Stimulated activated memory B cell treated with anti-CD40 and anti-IgM and Interleukin-4, amounts not matched to agents 10 μg/mL and 1 μg/mL and 100 μg/mL, for 72 hours (primary cell): ENCODE data around the gene TMEM213.

Source experiments
- ATAC-seq: fragments of 150-1000 bp; cut with Tn5 transposase; 2 replicates; pipeline ENCODE4 v1.10.0; 2021
- H3K27ac Mint-ChIP-seq: one replicate; pipeline ENCODE4 v1.8.0; 2022; ENCODE audit warnings: mild to moderate bottlenecking, mixed read lengths
- H3K27me3 Mint-ChIP-seq: one replicate; pipeline ENCODE4 v1.8.0; 2022; ENCODE audit warnings: mixed read lengths
- H3K36me3 Mint-ChIP-seq: one replicate; pipeline ENCODE4 v1.8.0; 2022; ENCODE audit warnings: mixed read lengths
- H3K4me1 Mint-ChIP-seq: one replicate; pipeline ENCODE4 v1.8.0; 2022; ENCODE audit warnings: mixed read lengths
- H3K4me3 Mint-ChIP-seq: one replicate; pipeline ENCODE4 v1.8.0; 2022; ENCODE audit warnings: mild to moderate bottlenecking, moderate library complexity, mixed read lengths
- H3K9me3 Mint-ChIP-seq: one replicate; pipeline ENCODE4 v1.8.0; 2022; ENCODE audit warnings: mixed read lengths

Gene TMEM213

DNA sequence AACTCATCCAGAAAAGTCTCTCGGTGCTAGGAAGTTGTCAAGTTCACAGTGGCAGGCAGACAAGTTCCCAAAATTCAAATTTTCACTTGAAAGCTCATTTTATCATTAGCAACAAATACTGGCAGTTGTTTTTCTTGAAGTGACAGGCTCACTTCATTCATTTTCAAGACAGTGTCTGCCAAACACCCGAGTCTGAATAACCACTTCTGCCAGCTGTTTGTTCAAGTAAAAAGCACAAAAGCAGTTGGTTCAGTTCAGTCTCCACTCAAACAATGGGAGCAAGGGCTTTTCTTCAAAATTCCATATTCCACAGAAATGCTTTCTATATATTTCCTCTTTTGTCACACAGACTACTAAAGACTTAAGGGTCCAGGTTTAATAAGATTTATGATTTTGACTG is 47.9 kb downstream of the TMEM213 start:
- Mint-ChIP-seq H3K36me3 (peaks cover 5% of the 10 kb centered on the region), H3K4me3 (no peak overlapping the region), H3K27ac (no peak overlapping the region), H3K4me1 (no peaks in the 10 kb centered on the region), H3K27me3 (peaks cover 3% of the 10 kb centered on the region), H3K9me3 (peaks cover 3% of the 10 kb centered on the region)
- ATAC-seq, result no peak

DNA sequence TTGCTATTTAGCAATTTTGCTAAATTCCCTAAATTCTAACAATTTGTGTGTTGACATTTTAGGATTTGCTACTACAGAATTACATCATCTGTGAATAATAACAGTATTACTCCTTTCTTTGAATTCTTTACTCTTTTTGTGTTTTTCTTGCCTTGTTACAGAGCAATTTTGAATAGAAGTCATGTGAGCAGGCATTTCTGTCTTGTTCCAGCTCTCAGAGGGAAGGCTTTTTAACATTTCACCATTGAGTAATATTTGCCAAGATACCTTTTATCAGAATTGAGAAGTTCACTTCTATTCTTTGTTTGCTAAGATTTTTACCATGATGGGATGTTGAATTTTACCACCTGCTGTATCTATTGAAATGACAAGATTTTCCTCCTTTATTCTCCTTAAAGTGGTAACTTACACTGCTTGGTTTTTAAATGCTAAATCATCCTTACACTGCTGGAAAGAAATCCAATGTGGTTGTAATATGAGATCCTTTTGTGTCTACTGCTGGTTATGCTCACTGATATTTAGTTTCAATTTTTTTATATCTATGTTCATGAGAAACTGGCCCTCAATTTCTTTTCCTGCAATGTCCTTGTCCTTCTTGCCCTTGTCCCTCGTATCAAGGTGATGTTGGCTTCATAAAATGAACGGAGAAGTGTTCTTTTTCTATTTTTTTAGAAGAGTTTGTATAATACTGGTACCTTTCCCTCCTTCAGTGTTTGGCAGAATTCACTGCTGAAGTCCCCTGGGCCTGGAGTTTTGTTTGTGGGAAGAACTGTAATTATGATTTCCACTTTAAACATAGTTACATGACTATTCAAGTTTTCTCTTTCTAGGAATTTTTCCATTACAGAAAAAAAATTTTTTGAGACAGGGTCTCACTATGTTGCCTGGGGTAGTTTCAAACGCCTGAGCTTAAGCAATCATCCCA is 50.5 kb downstream of the TMEM213 start:
- Mint-ChIP-seq H3K4me1 (no peaks in the 10 kb centered on the region), H3K27ac (no peak overlapping the region), H3K4me3 (no peak overlapping the region), H3K9me3 (peaks cover 3% of the 10 kb centered on the region), H3K36me3 (peaks cover 5% of the 10 kb centered on the region), H3K27me3 (peaks cover 8% of the 10 kb centered on the region)
- ATAC-seq, result no peak

DNA sequence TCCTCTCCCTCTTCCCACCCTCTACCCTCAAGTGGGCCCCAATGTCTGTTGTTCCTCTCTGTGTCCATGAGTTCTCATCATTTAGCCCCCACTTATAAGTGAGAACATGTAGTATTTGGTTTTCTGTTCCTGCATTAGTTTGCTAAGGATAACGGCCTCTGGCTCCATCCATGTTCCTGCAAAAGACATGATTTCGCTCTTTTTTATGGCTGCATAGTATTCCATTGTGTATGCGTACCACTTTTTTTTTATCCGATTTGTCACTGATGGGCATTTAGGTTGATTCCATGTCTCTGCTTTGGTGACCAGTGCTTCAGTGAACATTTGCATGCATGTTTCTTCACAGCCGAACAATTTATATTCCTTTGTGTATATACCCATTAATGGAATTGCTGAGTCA is 51.9 kb downstream of the TMEM213 start:
- ATAC-seq, result no peak
- Mint-ChIP-seq H3K4me3 (no peak overlapping the region), H3K9me3 (peaks cover 3% of the 10 kb centered on the region), H3K27me3 (peaks cover 8% of the 10 kb centered on the region), H3K36me3 (peaks cover 5% of the 10 kb centered on the region), H3K4me1 (no peaks in the 10 kb centered on the region), H3K27ac (no peak overlapping the region)

DNA sequence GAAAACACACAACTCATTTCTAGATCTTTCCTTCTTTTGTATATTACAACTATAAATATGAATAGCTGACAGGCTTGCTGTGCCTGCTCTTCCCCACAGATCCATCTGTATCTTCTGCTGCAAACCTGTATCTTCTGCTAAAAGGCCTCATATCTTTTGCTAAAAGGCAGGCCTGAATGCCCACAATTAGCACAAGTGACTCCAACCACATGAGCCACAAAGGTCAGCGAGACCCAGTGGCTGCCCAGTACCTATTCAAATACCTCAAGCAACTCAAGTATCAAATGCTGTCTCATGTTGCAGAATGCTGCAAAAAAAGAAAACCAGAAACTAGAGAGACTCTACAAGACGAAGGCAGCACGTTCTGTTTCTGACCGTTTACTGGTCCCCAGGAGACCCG is 54.7 kb downstream of the TMEM213 start:
- no peak for ATAC-seq
- H3K36me3 Mint-ChIP-seq, result peaks cover 5% of the 10 kb centered on the region
- no peaks in the 10 kb centered on the region for H3K4me1 Mint-ChIP-seq
- no peak overlapping the region for H3K4me3 Mint-ChIP-seq
- H3K27ac Mint-ChIP-seq, result no peak overlapping the region
- H3K27me3 Mint-ChIP-seq, result peaks cover 8% of the 10 kb centered on the region
- peaks cover 7% of the 10 kb centered on the region for H3K9me3 Mint-ChIP-seq

DNA sequence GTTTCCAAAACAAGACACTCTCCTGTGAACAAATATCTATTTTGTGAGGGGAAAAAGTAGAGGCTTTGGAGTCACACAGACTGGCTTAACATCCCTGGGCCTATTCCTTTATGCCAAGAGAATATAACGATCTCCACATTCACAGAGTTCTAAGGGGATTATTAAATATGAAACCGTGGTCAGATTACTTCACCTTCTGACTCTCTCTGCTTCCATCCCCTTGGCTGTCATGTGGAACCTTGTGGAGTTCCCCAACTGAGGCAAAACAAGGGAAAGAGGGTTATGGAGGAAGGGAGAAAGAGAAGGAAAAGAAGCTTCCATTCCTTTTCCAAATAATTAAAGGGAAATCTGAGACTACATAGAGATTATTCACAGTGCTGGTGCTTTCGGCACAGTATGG is 55.7 kb downstream of the TMEM213 start:
- Mint-ChIP-seq H3K4me1 (no peaks in the 10 kb centered on the region), H3K36me3 (peaks cover 5% of the 10 kb centered on the region), H3K27me3 (peaks cover 8% of the 10 kb centered on the region), H3K4me3 (no peak overlapping the region), H3K27ac (no peak overlapping the region), H3K9me3 (peaks cover 13% of the 10 kb centered on the region)
- ATAC-seq, result no peak

DNA sequence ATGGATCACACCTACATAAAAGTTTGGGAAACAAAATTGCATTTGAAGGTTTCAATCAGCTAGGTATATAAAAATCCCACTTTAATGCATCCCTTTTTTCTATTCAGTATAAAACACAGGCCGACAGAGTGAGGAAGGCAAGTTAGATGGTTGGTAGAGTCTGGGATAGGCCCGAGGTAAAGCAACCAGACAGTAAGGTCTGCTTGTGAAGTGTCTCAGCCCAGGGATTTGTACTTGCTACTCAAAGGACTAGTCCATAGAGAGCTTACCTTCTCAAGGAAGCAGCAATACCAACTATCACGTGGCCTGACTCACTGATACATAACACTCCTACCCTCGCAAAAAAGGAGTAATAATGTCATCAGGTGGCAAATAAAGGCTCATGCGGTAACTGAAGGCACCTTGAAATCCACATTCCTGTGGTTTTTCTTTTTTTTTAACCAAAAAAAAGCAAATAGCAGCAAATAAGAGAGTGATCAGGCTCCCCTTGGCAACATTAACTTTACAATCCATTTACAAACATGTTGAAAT is 56.4 kb downstream of the TMEM213 start:
- no peak overlapping the region for H3K27ac Mint-ChIP-seq
- H3K27me3 Mint-ChIP-seq, result peaks cover 8% of the 10 kb centered on the region
- H3K4me1 Mint-ChIP-seq, result no peaks in the 10 kb centered on the region
- peaks cover 13% of the 10 kb centered on the region for H3K9me3 Mint-ChIP-seq
- H3K36me3 Mint-ChIP-seq, result peaks cover 5% of the 10 kb centered on the region
- ATAC-seq, result no peak
- no peak overlapping the region for H3K4me3 Mint-ChIP-seq

DNA sequence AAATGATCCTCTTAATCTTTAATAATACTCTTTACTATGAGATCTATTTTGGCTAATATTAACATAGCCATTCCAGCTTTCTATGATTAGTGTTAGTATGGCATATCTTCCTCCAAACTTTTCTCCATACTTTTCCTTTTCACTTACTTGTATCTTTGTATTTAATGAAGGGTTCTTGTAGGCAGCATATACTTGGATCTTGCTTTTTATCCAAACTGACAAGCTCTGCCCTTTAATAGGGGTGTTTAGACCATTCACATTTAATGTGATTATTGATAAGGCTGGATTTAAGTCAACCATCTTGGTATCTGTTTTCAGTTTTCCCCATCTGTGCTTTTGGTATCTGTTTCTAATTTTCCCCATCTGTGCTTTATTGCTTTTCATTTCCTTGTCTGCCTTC is 59.9 kb downstream of the TMEM213 start:
- peaks cover 10% of the 10 kb centered on the region for H3K9me3 Mint-ChIP-seq
- peaks cover 1% of the 10 kb centered on the region for H3K27me3 Mint-ChIP-seq
- no peak overlapping the region for H3K4me3 Mint-ChIP-seq
- H3K4me1 Mint-ChIP-seq, result no peaks in the 10 kb centered on the region
- H3K36me3 Mint-ChIP-seq, result no peaks in the 10 kb centered on the region
- ATAC-seq, result no peak
- no peak overlapping the region for H3K27ac Mint-ChIP-seq

DNA sequence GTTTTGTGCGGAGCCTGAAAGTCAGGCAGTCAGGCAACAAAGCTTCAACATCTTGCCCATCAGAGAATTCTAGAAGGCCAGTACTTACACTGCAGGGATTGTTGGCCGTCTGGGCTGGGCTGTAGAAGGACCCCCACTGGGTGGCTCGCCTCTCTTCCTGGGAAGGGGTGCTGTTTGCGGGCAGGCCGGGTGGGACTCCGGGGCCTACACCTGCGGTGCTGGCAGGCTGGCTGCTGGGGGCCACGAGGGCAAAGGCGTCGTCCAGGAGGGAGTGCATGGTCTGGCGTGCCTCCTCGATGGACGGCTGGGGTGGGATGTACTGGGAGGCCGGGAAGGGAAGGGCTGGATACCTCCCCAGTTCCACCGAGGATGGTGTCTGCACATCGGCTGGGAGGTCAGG is 63.3 kb downstream of the TMEM213 start:
- ATAC-seq, result no peak
- no peak overlapping the region for H3K27ac Mint-ChIP-seq
- no peaks in the 10 kb centered on the region for H3K4me1 Mint-ChIP-seq
- peaks cover 10% of the 10 kb centered on the region for H3K9me3 Mint-ChIP-seq
- no peaks in the 10 kb centered on the region for H3K27me3 Mint-ChIP-seq
- no peaks in the 10 kb centered on the region for H3K36me3 Mint-ChIP-seq
- H3K4me3 Mint-ChIP-seq, result no peak overlapping the region

DNA sequence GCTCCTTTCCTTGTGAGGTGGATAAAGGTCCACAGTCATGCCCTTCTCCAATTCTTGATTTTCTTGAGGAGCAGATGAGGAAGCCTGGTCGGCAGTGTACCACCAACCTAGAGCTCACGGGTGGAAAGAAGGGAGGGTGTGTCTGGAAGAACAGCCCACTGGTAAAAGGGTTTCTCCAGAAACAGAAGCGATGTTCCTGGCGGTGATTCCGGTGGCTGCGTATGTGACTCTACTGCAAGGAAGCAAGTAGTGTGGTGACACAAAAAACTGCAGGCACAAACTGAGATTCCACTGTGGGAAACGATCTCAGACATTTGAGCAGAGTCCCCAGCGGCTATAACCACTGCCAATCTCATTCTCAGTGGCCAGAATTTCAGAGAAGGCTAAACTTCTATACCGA is 66.1 kb downstream of the TMEM213 start:
- no peak overlapping the region for H3K4me3 Mint-ChIP-seq
- no peaks in the 10 kb centered on the region for H3K4me1 Mint-ChIP-seq
- no peak overlapping the region for H3K27ac Mint-ChIP-seq
- H3K9me3 Mint-ChIP-seq, result no peaks in the 10 kb centered on the region
- ATAC-seq, result no peak
- H3K36me3 Mint-ChIP-seq, result no peaks in the 10 kb centered on the region
- H3K27me3 Mint-ChIP-seq, result peaks cover 7% of the 10 kb centered on the region

DNA sequence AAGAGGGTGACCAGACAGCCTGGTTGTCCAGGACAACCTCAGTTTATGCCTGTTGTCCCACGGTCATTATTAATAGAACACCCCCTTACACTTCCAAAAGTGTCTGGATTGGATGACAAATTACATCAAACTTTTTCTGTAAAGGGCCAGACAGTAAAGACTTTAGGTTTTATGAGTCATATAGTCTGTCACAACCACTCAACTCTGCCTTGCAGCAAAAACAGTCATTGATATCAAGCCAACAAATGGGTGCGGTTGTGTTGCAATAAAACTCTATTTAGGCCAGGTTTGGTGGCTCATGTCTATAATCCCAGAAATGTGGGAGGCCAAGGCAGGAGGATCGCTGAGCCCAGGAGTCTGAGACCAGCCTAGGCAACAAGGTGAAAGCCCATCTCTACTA is 66.9 kb downstream of the TMEM213 start:
- H3K9me3 Mint-ChIP-seq, result no peaks in the 10 kb centered on the region
- no peaks in the 10 kb centered on the region for H3K4me1 Mint-ChIP-seq
- H3K27me3 Mint-ChIP-seq, result peaks cover 11% of the 10 kb centered on the region
- no peaks in the 10 kb centered on the region for H3K36me3 Mint-ChIP-seq
- ATAC-seq, result no peak
- no peak overlapping the region for H3K4me3 Mint-ChIP-seq
- H3K27ac Mint-ChIP-seq, result no peak overlapping the region

DNA sequence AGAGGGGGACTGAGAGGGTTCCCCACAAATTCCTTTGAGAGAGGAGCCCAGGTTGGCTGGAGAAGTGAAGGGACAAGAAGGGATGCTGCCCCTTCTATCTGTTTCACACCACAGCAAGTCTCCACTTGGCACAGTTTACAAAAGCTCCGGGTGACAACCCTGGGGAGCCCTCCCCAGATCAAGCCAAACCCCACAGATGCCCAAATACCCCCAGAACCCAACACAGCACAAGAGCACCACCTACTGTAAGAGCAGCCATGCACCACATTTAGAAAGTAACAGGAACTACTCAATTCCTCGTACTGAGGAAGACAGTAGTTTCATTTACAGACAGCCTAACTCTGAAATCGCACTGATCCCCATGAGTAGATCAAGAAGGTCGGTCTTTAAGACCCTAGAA is 68.0 kb downstream of the TMEM213 start:
- H3K9me3 Mint-ChIP-seq, result no peaks in the 10 kb centered on the region
- no peak for ATAC-seq
- no peaks in the 10 kb centered on the region for H3K36me3 Mint-ChIP-seq
- H3K27me3 Mint-ChIP-seq, result peaks cover 11% of the 10 kb centered on the region
- H3K27ac Mint-ChIP-seq, result no peak overlapping the region
- no peaks in the 10 kb centered on the region for H3K4me1 Mint-ChIP-seq
- H3K4me3 Mint-ChIP-seq, result no peak overlapping the region

DNA sequence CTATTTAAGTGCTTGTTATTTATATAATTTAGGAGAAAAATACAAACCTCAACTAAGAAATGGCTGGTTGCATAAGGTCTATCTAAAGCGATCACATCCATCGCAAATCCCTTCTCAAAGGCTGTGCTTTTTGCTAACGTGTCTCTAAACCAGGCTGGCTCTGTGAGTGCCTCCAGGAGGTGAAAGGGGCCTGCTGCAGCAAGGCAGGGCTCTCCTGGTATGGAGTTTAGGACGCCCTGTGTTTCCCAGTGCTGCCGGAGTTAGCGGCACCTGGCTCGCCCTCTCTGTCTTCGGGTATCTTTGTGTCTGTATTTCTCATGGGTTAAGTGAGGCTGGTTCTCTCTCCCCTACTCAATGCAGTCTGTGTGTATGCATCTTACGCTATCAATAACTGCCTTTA is 68.6 kb downstream of the TMEM213 start:
- Mint-ChIP-seq H3K4me3 (no peak overlapping the region), H3K27ac (no peak overlapping the region), H3K9me3 (no peaks in the 10 kb centered on the region), H3K36me3 (no peaks in the 10 kb centered on the region), H3K4me1 (no peaks in the 10 kb centered on the region), H3K27me3 (peaks cover 11% of the 10 kb centered on the region)
- ATAC-seq, result no peak

DNA sequence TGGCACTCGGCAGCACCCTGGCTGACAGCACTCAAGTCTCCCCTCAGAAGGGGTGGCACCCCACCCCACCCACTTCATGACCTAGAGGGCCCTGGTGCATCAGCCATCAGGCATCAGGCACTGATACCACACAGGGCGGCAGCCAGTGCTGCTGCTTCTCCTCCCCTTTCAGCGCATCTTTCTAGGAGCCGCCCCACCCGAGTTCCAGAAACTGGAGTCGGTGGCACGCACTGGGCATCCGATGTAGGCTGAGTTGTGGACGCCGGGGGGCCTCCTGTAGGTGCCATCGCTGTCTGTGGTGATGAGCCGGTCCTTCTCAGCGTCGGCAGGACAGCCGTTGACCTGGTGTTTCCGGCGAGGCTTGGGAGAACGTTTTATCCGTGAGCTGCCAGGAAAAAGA is 70.0 kb downstream of the TMEM213 start:
- H3K9me3 Mint-ChIP-seq, result no peaks in the 10 kb centered on the region
- H3K27me3 Mint-ChIP-seq, result peaks cover 11% of the 10 kb centered on the region
- H3K36me3 Mint-ChIP-seq, result no peaks in the 10 kb centered on the region

DNA sequence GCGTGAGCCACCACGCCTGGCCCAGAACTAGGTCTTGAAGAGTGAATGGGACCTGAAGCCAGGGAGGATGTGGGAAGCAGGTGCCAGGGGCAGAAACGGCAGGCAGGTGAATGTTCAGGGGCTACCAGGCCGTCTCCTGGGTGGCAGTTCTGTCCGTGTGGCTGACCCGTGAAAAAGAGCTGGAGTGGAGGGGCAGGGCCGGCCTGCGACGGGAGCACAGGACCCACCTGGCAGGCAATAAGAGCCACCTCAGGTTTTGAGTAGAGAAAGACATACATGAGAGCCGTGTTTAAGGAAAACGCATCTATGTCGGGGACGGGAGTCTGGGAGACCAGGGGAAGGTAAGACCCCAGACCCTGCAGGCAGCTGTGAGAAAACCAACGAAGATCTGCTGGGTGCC is 70.9 kb downstream of the TMEM213 start:
- no peaks in the 10 kb centered on the region for H3K4me1 Mint-ChIP-seq
- H3K27ac Mint-ChIP-seq, result no peak overlapping the region
- no peaks in the 10 kb centered on the region for H3K9me3 Mint-ChIP-seq

More for the DNA sequence above, 70.0 kb downstream of the TMEM213 start:
- no peak for ATAC-seq
- H3K27ac Mint-ChIP-seq, result no peak overlapping the region
- no peak overlapping the region for H3K4me3 Mint-ChIP-seq
- H3K4me1 Mint-ChIP-seq, result no peaks in the 10 kb centered on the region

DNA sequence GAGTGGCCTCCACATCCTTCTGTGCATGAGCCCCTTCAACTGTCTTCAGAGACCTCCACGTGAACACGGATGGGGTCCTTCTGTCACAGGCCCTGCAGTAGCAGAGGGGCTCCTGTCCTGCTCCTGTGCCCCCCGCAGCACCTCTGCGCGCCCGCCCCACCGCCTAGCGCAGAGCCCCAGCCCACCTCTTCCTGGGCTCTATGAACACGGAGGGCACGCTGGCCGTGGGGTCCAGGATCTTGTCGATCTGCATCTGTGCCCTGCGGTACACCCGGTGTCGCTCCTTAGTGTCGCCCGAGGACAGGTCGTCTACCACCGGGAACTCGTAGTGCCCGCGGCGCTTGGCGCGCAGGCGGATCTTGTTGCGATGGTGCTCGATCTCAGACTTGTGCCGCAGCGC is 71.6 kb downstream of the TMEM213 start:
- peak; percentile 13 for ATAC-seq
- H3K27ac Mint-ChIP-seq, result no peak overlapping the region
- H3K27me3 Mint-ChIP-seq, result peaks cover 11% of the 10 kb centered on the region
- no peak overlapping the region for H3K4me3 Mint-ChIP-seq
- no peaks in the 10 kb centered on the region for H3K4me1 Mint-ChIP-seq
- no peaks in the 10 kb centered on the region for H3K36me3 Mint-ChIP-seq
- no peaks in the 10 kb centered on the region for H3K9me3 Mint-ChIP-seq

More for the DNA sequence above, 70.9 kb downstream of the TMEM213 start:
- H3K36me3 Mint-ChIP-seq, result no peaks in the 10 kb centered on the region
- ATAC-seq, result no peak
- no peak overlapping the region for H3K4me3 Mint-ChIP-seq
- H3K27me3 Mint-ChIP-seq, result peaks cover 11% of the 10 kb centered on the region
